OCI-LY7 (cell line): ENCODE data around the gene ATP11C.

Experiments
- EZH2phosphoT487 ChIP-seq: fragments of 200-600 bp; sonication (generic); IDR thresholded peaks from 2 replicates; pipeline ENCODE4 v1.6.1; 2018; ENCODE audit warnings: low read depth, borderline replicate concordance, mild to moderate bottlenecking, mixed run types, antibody characterized with exemption, low read length, moderate library complexity, mixed read lengths
- TF ChIP-seq, protein P1 (sequence below): fragments of 200-600 bp; sonication (generic); conservative IDR thresholded peaks from 2 replicates; pipeline ENCODE4 v1.5.1; 2014; ENCODE audit warnings: mild to moderate bottlenecking, antibody characterized with exemption, low read length, moderate library complexity, mixed read lengths

DNA sequence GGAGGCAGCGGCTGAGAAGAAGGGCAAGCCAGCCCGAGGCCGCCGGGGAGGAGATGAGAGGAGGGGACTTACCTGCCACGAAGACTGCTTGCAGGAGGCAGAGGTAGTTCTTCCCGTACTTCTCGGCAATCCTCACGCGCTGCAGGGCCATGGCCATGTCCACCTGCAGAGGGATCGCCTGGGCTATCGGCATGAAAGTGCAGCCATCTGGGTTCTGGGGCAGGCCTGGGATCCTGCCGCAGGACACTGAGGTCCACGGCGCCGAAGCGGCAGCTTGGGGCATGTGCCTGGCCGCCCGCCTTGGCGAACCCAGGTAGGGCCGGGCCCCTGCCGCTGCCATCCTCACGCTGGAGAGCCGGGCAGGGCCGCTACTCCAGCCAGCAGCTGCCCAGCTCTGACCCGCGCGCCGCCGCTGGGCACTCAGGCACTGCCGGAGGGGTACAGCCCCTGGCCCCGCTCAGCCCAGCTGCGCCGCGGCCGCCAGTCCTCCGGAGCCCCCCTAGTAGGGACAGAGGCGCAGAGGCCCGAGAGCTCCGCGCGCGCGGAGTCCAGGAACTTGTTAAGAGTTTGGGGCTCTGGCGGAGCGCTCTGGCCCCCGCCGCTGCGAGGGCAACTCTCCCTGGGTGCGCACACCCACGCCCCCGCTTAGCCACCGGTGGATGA is 240.9 kb downstream of the ATP11C start:
- TF ChIP-seq, protein P1, sequence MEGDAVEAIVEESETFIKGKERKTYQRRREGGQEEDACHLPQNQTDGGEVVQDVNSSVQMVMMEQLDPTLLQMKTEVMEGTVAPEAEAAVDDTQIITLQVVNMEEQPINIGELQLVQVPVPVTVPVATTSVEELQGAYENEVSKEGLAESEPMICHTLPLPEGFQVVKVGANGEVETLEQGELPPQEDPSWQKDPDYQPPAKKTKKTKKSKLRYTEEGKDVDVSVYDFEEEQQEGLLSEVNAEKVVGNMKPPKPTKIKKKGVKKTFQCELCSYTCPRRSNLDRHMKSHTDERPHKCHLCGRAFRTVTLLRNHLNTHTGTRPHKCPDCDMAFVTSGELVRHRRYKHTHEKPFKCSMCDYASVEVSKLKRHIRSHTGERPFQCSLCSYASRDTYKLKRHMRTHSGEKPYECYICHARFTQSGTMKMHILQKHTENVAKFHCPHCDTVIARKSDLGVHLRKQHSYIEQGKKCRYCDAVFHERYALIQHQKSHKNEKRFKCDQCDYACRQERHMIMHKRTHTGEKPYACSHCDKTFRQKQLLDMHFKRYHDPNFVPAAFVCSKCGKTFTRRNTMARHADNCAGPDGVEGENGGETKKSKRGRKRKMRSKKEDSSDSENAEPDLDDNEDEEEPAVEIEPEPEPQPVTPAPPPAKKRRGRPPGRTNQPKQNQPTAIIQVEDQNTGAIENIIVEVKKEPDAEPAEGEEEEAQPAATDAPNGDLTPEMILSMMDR: no peak
- no peak for TF ChIP-seq EZH2phosphoT487
